H4 (cell line): ENCODE results near the gene EDRF1. TPM values are rescaled to one million over a fixed set of nuclear protein-coding genes. Genes with fewer than 3 reads are reported as not detected.
"Not testable (repeated sequence)": the region's sequence is repeated elsewhere in the genome, so short reads cannot be mapped to it uniquely, and the experiment has no call there.

Experiments used
- DNase-seq: peaks from one replicate; pipeline ENCODE4 v3.0.0-alpha.2; 2015; ENCODE audit warnings: low spot score
- total RNA-seq: library from RNA; depleted of rRNA; stranded (reverse); fragments of >200 nt; shearing (Covaris generic); gene quantifications from 2 replicates; pipeline ENCODE4 v1.2.3, GENCODE V29; 2014; rRNA removed

The EDRF1 gene
- total RNA-seq: 21.2 and 23.2 TPM in 2 replicates

- peak; percentile 98 for DNase-seq
These were observed at the start of gene EDRF1 for GRCh38 chr10:125719173-125720001. TSS of gene EDRF1 (plus strand) at chr10:125719709. CDS start at chr10:125719808, 99 bp downstream.

- DNase-seq: no peak
These were observed 46.6 kb upstream of the EDRF1 start for GRCh38 chr10:125672884-125673283.

- DNase-seq: no peak
These were observed 40.1 kb upstream of the EDRF1 start for GRCh38 chr10:125679436-125679835.

- no peak for DNase-seq
These were observed 36.4 kb upstream of the EDRF1 start, which contains the start of gene TEX36 for GRCh38 chr10:125683063-125683462. TSS of gene TEX36 (minus strand) at chr10:125683163. CDS start at chr10:125682989, 174 bp downstream.

- no peak for DNase-seq
These were observed 35.7 kb upstream of the EDRF1 start for GRCh38 chr10:125683821-125684220.

- DNase-seq: no peak
These were observed 34.9 kb upstream of the EDRF1 start for GRCh38 chr10:125684581-125684980.

- DNase-seq: no peak
These were observed 31.9 kb upstream of the EDRF1 start for GRCh38 chr10:125687507-125688185.

- DNase-seq: no peak
These were observed 29.4 kb upstream of the EDRF1 start for GRCh38 chr10:125689955-125690569.

- DNase-seq: peak; percentile 92
These were observed 28.1 kb upstream of the EDRF1 start for GRCh38 chr10:125691160-125691981.

GRCh38 chr10:125692196-125692595, 27.3 kb upstream of the EDRF1 start:
- DNase-seq: no peak

- DNase-seq: peak; percentile 81
These were observed 26.6 kb upstream of the EDRF1 start for GRCh38 chr10:125692601-125693523.

- no peak for DNase-seq
These were observed 26.0 kb upstream of the EDRF1 start for GRCh38 chr10:125693524-125693847.

- peak; percentile 81 for DNase-seq
These were observed 24.6 kb upstream of the EDRF1 start for GRCh38 chr10:125694883-125695282.

- not testable (repeated sequence) for DNase-seq
These were observed 22.6 kb upstream of the EDRF1 start for GRCh38 chr10:125696884-125697283.

GRCh38 chr10:125698481-125698998, 21.0 kb upstream of the EDRF1 start:
- no peak for DNase-seq

- DNase-seq: no peak
These were observed 19.9 kb upstream of the EDRF1 start for GRCh38 chr10:125699562-125700143.

GRCh38 chr10:125700355-125700911, 19.1 kb upstream of the EDRF1 start:
- DNase-seq: no peak

- peak; percentile 47 for DNase-seq
These were observed 11.7 kb upstream of the EDRF1 start for GRCh38 chr10:125707541-125708468.
